Measurements from ENCODE around the gene EPN2. TPM values are rescaled to one million over a fixed set of nuclear protein-coding genes. Genes with fewer than 3 reads are reported as not detected.
"Not testable (repeated sequence)": the region's sequence is repeated elsewhere in the genome, so short reads cannot be mapped to it uniquely, and the experiment has no call there.

The EPN2 gene
- total RNA-seq, 2 experiments from 2014 or later: 11.9 to 12.3 TPM

GRCh38 chr17:19274893-19275292 lies 37.7 kb downstream of the EPN2 start:
- ChIA-PET CTCF (no interaction called here), POLR2A (no interaction called here)
- Histone ChIP-seq H3K4me1 (ENCODE audit: insufficient read depth, low read length) (no peaks in the 10 kb centered on the region), H3K4me3 (ENCODE audit: low read length) (no peak overlapping the region), H3K27me3 (ENCODE audit: control insufficient read depth in 1 of 2, insufficient read depth in 2 of 2, low read length in 2 of 2) (no peaks in the 10 kb centered on the region), H3K27ac (ENCODE audit: low read depth in 1 of 2, low read length in 2 of 2) (no peak overlapping the region), H3K36me3 (ENCODE audit: insufficient read depth, low read length) (no peaks in the 10 kb centered on the region), H3K9me3 (ENCODE audit: control insufficient read depth in 1 of 2, insufficient read depth in 1 of 2, low read length in 2 of 2) (no peaks in the 10 kb centered on the region)
- Mint-ChIP-seq H3K4me1 (ENCODE audit: low read depth) (no peaks in the 10 kb centered on the region), H3K9me3 (no peaks in the 10 kb centered on the region), H3K27me3 (no peaks in the 10 kb centered on the region), H3K36me3 (ENCODE audit: low read depth) (no peaks in the 10 kb centered on the region), H3K4me3 (no peak overlapping the region), H3K27ac (no peak overlapping the region)
- TF ChIP-seq CTCF (IDR thresholded peaks at IDR 0.05): no peak
- DNase-seq: no peak
- intact Hi-C loops (cut with DNase I, micrococcal nuclease): no loop called here
- ATAC-seq (ENCODE audit: poor library complexity): no peak

GRCh38 chr17:19275457-19276127 lies 38.4 kb downstream of the EPN2 start:
- H3K4me3 ChIP-seq (ENCODE audit: low read length): no peak overlapping the region
- intact Hi-C loops (cut with DNase I, micrococcal nuclease): no loop called here
- DNase-seq: no peak
- no peaks in the 10 kb centered on the region for H3K9me3 Mint-ChIP-seq
- H3K9me3 ChIP-seq (ENCODE audit: control insufficient read depth in 1 of 2, insufficient read depth in 1 of 2, low read length in 2 of 2): no peaks in the 10 kb centered on the region
- no peaks in the 10 kb centered on the region for H3K27me3 ChIP-seq (ENCODE audit: control insufficient read depth in 1 of 2, insufficient read depth in 2 of 2, low read length in 2 of 2)
- H3K4me1 ChIP-seq (ENCODE audit: insufficient read depth, low read length): no peaks in the 10 kb centered on the region
- ATAC-seq (ENCODE audit: poor library complexity): no peak
- no peaks in the 10 kb centered on the region for H3K36me3 Mint-ChIP-seq (ENCODE audit: low read depth)
- no peak overlapping the region for H3K27ac Mint-ChIP-seq
- no peaks in the 10 kb centered on the region for H3K4me1 Mint-ChIP-seq (ENCODE audit: low read depth)
- no peaks in the 10 kb centered on the region for H3K36me3 ChIP-seq (ENCODE audit: insufficient read depth, low read length)
- no peak overlapping the region for H3K4me3 Mint-ChIP-seq
- CTCF ChIA-PET: no interaction called here
- H3K27ac ChIP-seq (ENCODE audit: low read depth in 1 of 2, low read length in 2 of 2): no peak overlapping the region
- no peak for TF ChIP-seq CTCF (IDR thresholded peaks at IDR 0.05)
- POLR2A ChIA-PET: no interaction called here
- no peaks in the 10 kb centered on the region for H3K27me3 Mint-ChIP-seq

GRCh38 chr17:19278284-19278683 lies 41.1 kb downstream of the EPN2 start:
- H3K27me3 Mint-ChIP-seq; H3K9me3 ChIP-seq (ENCODE audit: control insufficient read depth in 1 of 2, insufficient read depth in 1 of 2, low read length in 2 of 2); H3K9me3 Mint-ChIP-seq; H3K4me1 Mint-ChIP-seq (ENCODE audit: low read depth); H3K27me3 ChIP-seq (ENCODE audit: control insufficient read depth in 1 of 2, insufficient read depth in 2 of 2, low read length in 2 of 2); H3K36me3 ChIP-seq (ENCODE audit: insufficient read depth, low read length); H3K4me3 Mint-ChIP-seq; H3K27ac ChIP-seq (ENCODE audit: low read depth in 1 of 2, low read length in 2 of 2); H3K4me3 ChIP-seq (ENCODE audit: low read length); H3K36me3 Mint-ChIP-seq (ENCODE audit: low read depth); intact Hi-C loops (cut with DNase I, micrococcal nuclease); ATAC-seq (ENCODE audit: poor library complexity); H3K27ac Mint-ChIP-seq; H3K4me1 ChIP-seq (ENCODE audit: insufficient read depth, low read length); DNase-seq; POLR2A ChIA-PET: not testable (repeated sequence)
- CTCF ChIA-PET: interaction anchor here (1.3 kb wide), 1 partner anchor 39 kb away, joined by 3 read pairs; no protein-coding TSS in a partner anchor

- Mint-ChIP-seq H3K4me1 (ENCODE audit: low read depth) (peaks cover 2% of the 10 kb centered on the region), H3K9me3 (no peaks in the 10 kb centered on the region), H3K27me3 (no peaks in the 10 kb centered on the region), H3K36me3 (ENCODE audit: low read depth) (peaks cover 1% of the 10 kb centered on the region), H3K27ac (no peak overlapping the region), H3K4me3 (no peak overlapping the region)
- H3K27ac ChIP-seq (ENCODE audit: low read depth in 1 of 2, low read length in 2 of 2): no peak overlapping the region
- DNase-seq (no peak), ATAC-seq (ENCODE audit: poor library complexity) (no peak)
- POLR2A ChIA-PET: no interaction called here
- CTCF ChIA-PET: interaction anchor here (1.3 kb wide), 1 partner anchor 39 kb away, joined by 3 read pairs; no protein-coding TSS in a partner anchor
- H3K27me3 ChIP-seq (ENCODE audit: control insufficient read depth in 1 of 2, insufficient read depth in 2 of 2, low read length in 2 of 2): no peaks in the 10 kb centered on the region
- TF ChIP-seq CTCF (IDR thresholded peaks at IDR 0.05): no peak
- no peaks in the 10 kb centered on the region for H3K9me3 ChIP-seq (ENCODE audit: control insufficient read depth in 1 of 2, insufficient read depth in 1 of 2, low read length in 2 of 2)
- peaks cover 5% of the 10 kb centered on the region for H3K4me1 ChIP-seq (ENCODE audit: insufficient read depth, low read length)
- H3K4me3 ChIP-seq (ENCODE audit: low read length): no peak overlapping the region
- H3K36me3 ChIP-seq (ENCODE audit: insufficient read depth, low read length): no peaks in the 10 kb centered on the region
- intact Hi-C loops (cut with DNase I, micrococcal nuclease): no loop called here
These were observed 41.6 kb downstream of the EPN2 start for GRCh38 chr17:19278729-19279128.
